ENCODE results near the gene RIBC2. TPM values are rescaled to one million over a fixed set of nuclear protein-coding genes. Genes with fewer than 3 reads are reported as not detected.

RIBC2 gene
- total and polyA plus RNA-seq, 4 donors: 0.25 to 1.5 TPM; not detected in 2

- TF ChIP-seq JUND (IDR thresholded peaks at IDR 0.05): no peak
- no peak for TF ChIP-seq GABPA (IDR thresholded peaks at IDR 0.05 in 1 of 2, conservative IDR thresholded peaks at IDR 0.05 in 1 of 2)
- TF ChIP-seq HNF4G (IDR thresholded peaks at IDR 0.05): no peak
- TF ChIP-seq FOXA2 (IDR thresholded peaks at IDR 0.05): no peak
- no peak for TF ChIP-seq MAX (IDR thresholded peaks at IDR 0.05)
- no peak for TF ChIP-seq RAD21 (IDR thresholded peaks at IDR 0.05)
- TF ChIP-seq EGR1 (IDR thresholded peaks at IDR 0.05; ENCODE audit: low read depth in 2 of 2): no peak
- TF ChIP-seq SP1 (IDR thresholded peaks at IDR 0.05): no peak
- TF ChIP-seq ZBTB33 (IDR thresholded peaks at IDR 0.05): no peak
- no peak for TF ChIP-seq ATF3 (IDR thresholded peaks at IDR 0.05)
- no peak for TF ChIP-seq FOXA1 (IDR thresholded peaks at IDR 0.05)
- no peak for TF ChIP-seq RXRA (IDR thresholded peaks at IDR 0.05)
- TF ChIP-seq YY1 (IDR thresholded peaks at IDR 0.05): no peak
- Histone ChIP-seq H3K4me1 (ENCODE audit: control insufficient read depth in 4 of 4, insufficient read depth in 4 of 4, low read length in 3 of 4) (no peaks in the 10 kb centered on the region), H3K27me3 (ENCODE audit: control insufficient read depth in 4 of 4, insufficient read depth in 4 of 4, low read length in 3 of 4) (peaks cover 0 to 2% (median 0%) of the 10 kb centered on the region in 4 donors), H3K4me3 (ENCODE audit: low read depth in 1 of 3, low read length in 3 of 3) (no peak overlapping the region), H3K36me3 (ENCODE audit: control insufficient read depth in 4 of 4, insufficient read depth in 3 of 4, low read depth in 1 of 4, low read length in 3 of 4) (no peaks in the 10 kb centered on the region), H3K9ac (ENCODE audit: low read depth in 1 of 2, low read length in 2 of 2) (no peak overlapping the region), H3K9me3 (ENCODE audit: control insufficient read depth in 4 of 4, low read length in 3 of 4) (no peaks in the 10 kb centered on the region), H3K27ac (ENCODE audit: low read depth in 1 of 2, low read length in 2 of 2) (no peak overlapping the region)
- DNase-seq (ENCODE audit: low spot score): no peak
- 76% methylated on average over 6 of the region's 6 CpGs for WGBS
Measured at GRCh38 chr22:45476814-45477213, 63.3 kb downstream of the RIBC2 start.

- H3K36me3 ChIP-seq (ENCODE audit: control insufficient read depth in 4 of 4, insufficient read depth in 3 of 4, low read depth in 1 of 4, low read length in 3 of 4): no peaks in the 10 kb centered on the region
- no peaks in the 10 kb centered on the region for H3K9me3 ChIP-seq (ENCODE audit: control insufficient read depth in 4 of 4, low read length in 3 of 4)
- H3K4me1 ChIP-seq (ENCODE audit: control insufficient read depth in 4 of 4, insufficient read depth in 4 of 4, low read length in 3 of 4): no peaks in the 10 kb centered on the region
- 92% methylated on average over 7 of the region's 7 CpGs for WGBS
- H3K27ac ChIP-seq (ENCODE audit: low read depth in 1 of 2, low read length in 2 of 2): no peak overlapping the region
- no peak for DNase-seq (ENCODE audit: low spot score)
- TF ChIP-seq FOXA2 (IDR thresholded peaks at IDR 0.05): no peak
- TF ChIP-seq HNF4A (conservative IDR thresholded peaks at IDR 0.05): no peak
- no peak for TF ChIP-seq RXRA (IDR thresholded peaks at IDR 0.05)
- no peak for TF ChIP-seq EGR1 (IDR thresholded peaks at IDR 0.05; ENCODE audit: low read depth in 2 of 2)
- TF ChIP-seq SP1 (IDR thresholded peaks at IDR 0.05): no peak
- no peak for TF ChIP-seq MAX (IDR thresholded peaks at IDR 0.05)
- no peak for TF ChIP-seq REST (IDR thresholded peaks at IDR 0.05)
- TF ChIP-seq ATF3 (IDR thresholded peaks at IDR 0.05): no peak
- peaks cover 0 to 2% (median 0%) of the 10 kb centered on the region in 4 donors for H3K27me3 ChIP-seq (ENCODE audit: control insufficient read depth in 4 of 4, insufficient read depth in 4 of 4, low read length in 3 of 4)
- H3K4me3 ChIP-seq (ENCODE audit: low read depth in 1 of 3, low read length in 3 of 3): no peak overlapping the region
- no peak overlapping the region for H3K9ac ChIP-seq (ENCODE audit: low read depth in 1 of 2, low read length in 2 of 2)
Measured at GRCh38 chr22:45477366-45478107, 64.0 kb downstream of the RIBC2 start.
